Activated effector memory CD4-positive, alpha-beta T cell treated with Interleukin-2 at 50 U/mL for 16 hours (primary cell): Measurements from ENCODE around the gene RHEBL1.

Experiments
- DNase-seq: peaks from one replicate; pipeline ENCODE4 v3.0.0-alpha.2; 2020

The RHEBL1 gene

DNA sequence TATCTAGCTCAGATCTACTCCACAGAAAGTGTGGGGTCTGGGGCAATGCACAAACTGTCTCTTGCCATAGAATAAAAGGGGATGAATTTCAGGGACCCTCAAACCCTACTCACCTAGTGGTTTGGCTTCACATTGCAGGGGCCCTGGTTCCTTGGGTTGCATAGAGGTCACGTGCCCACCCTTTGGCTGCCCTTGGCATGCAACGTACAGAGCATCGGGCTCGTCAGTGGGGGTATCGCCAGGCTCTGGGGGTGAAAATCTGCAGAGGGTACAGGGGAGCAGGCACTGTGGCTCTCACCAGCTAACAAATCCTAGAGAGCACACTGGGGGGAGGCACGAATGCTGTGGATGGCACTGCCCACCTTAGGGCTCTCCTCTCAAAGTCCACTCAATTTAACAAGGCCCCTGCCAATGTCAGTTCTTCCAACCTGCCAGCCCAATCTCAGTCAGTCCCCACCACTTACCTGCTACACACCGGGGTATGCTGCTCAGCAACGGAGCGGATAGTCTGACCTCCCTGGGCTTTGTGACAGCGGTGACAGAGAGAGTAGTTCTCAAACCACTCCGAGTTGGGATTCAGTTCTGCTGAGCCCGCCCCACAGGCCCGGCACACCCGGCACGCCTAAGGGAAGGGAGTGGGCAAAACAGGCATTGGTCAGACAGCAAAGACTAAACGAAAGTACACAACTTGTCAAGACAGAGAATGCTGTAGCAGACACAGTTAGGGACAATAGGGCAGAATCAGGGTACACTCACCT is 17.1 kb downstream of the RHEBL1 start:
- no peak for DNase-seq

DNA sequence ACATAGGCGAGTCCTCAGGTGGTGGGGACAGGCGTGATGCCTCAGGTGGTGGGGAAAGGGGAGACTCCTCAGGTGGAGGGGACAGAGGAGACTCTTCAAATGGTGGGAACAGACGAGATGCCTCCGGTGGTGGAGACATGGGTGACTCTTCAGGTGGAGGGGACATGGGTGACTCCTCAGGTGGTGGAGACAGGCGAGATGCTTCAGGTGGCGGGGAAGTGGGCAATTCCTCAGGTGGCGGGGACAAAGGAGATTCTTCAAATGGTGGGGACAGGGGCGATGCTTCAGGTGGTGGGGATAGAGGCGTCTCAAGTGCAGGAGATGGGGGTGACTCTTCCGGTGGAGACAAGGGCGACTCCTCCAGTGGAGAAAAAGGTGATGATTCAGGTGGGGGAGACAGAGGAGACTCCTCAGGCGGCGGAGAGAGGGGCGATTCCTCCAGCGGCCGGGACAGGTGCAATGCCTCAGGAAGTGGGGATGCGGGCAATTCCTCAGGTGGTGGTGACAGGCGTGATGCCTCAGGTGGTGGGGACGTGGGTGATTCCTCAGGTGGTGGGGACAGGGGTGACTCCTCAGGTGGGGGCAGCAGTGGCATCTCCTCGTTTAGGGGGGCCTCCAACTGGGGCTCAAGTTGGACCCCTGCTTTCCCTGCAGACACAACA is 17.9 kb downstream of the RHEBL1 start:
- DNase-seq: no peak

DNA sequence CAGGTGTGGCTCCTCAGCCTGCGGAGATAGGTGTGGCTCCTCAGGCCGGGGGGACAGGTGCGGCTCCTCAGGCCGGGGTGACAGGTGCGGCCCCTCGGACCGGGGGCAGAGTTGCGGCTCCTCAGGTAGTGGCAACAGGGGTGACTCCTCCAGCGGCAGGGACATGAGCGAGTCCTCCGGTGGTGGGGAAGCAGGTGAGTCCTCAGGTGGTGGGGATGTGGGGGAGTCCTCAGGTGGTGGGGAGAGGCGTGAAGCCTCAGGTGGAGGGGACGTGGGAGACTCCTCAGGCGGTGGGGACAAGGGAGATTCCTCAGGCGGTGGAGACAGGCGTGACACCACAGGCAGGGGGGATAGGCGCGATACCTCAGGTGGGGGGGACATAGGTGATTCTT is 18.4 kb downstream of the RHEBL1 start:
- DNase-seq: no peak

DNA sequence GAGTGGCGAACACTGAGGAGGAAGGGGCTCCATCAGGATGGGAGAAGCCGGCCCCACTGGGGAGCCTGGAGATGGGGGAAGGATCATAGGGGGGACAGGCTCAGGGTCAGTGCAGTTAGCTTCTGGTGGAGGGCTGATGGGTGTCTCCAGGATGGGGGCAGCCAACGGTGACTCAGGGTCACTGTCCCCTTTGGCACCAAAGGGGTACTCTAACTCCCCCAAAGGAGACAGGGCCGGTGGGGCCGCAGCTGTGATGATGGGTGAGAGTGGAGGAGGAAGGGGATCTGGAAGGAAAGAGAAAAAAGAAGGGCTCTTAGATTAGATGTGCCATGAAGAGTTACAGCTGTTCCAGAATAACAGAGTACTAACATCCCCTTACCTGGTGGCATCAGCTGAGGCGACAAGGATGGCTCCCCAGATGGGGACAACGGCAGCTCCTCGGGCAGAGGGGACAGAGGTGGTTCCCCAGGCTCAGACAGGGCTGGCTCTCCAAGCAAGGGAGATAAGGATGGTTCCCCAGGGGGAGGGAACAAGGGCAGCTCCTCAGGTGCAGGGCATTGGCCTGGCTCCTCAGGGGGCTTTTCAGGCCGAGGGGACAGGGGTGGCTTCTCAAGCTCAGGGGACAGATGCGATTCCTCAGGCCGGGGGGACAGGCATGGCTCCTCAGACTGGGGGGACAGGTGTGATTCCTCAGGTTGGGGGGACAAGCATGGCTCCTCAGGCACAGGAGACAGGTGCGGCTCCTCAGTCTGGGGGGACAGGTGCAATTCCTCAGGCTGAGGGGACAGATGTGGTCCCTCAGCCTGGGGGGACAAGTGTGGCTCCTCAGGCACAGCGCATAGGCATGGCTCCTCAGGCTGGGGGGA is 19.0 kb downstream of the RHEBL1 start:
- DNase-seq: no peak

DNA sequence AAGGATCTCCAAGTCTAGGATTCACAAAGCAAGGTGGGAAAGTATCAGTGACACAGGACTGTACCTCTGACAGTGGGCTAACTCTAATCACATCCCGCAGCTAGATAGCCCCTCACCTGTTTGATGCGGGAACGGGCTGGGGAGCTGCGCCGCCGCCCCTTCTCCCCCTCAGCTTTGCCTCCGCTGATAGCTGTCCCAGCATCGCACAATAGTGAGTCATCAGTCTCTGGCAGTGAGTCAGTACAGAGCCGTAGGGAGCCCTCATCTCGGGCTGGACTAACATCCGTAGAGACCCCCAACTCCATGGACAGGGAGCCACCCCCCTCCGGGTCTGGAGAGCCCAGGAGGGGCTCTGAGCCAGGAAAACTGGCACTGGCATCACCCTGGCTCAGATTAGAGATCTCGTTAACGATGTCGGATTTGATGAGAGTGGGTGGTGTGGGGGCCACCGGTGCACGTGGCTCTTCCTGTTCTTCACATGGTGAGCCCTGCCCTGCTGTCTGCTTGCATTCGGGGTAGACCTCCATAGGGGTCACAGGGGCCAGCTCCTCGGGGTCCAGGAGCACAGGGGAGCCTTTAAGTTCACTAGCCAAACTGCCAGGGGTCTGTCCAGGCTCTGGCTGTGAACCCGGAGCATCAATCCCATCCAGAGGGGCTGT is 20.1 kb downstream of the RHEBL1 start:
- no peak for DNase-seq

DNA sequence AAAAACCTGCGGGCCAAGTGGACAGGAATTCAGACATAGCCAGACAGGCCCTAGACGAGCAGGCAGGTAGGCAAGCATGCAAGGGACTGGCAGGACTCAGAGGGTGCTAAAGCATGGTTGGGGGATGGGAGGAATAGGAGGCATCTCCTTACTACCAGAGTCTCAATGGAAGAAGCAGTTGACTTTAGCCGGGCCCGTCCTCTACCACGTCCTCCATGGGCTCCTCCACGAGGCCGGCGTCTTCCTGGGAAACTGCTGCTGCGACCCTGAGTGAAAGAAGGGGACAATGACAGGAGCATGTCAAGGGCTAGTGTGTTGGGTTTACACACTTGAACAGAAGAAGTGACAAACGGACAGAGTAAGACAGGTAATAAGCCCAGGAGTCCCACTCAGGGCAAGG is 20.8 kb downstream of the RHEBL1 start:
- DNase-seq: no peak

DNA sequence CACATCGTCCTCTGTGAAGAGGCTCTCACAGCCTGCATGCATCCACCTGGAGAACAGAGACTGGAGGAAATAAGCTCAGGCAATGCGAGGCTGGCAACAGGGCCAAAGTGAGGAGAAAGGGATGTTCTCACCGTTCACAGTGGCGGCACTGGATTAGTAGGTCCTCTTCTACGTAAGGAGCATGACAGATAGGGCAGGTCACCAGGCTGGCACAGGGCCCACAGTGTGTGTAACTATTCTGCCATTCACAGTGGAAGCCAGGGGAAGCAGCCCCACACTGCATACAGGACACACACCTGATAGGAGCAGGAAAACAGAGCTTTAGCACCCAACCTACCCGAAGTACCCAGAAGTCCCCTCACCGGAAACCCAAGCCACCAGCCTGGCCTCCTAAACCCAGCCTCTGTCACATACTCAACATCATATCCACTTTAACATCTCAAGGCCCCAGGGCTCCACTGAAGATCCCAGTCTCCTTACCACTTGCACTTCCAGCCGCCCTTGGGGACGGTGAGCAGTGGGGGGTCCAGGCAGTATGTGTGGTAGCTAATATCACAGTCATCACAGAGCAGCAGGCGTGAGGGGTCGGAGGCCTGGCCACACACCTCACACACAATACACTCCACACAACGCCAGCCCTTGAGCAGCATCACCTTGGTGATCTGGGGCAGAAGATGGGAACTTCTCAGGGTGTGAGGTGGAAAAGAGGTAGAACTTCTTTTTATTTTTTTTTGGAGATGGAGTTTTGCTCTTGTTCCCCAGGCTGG is 23.5 kb downstream of the RHEBL1 start:
- no peak for DNase-seq

DNA sequence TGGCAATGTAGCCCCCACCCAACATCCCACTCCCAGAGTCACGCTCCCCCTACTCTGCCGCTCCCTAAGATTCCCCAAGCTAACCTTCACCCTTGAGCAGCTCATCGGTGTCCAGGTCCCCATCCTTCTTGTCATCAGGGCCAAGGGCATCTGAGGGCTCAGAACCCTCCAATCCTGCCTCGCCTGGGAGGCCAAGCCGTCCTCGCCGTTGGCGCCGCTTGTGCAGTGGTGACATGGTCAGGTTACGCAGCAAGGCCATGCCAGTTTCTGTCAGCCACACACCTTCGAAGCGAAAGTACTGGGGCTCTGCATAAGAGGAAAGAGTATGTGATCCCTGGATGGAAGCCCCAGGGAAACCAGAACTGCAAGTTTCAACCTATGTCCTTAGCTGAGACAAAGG is 25.1 kb downstream of the RHEBL1 start:
- DNase-seq: no peak

DNA sequence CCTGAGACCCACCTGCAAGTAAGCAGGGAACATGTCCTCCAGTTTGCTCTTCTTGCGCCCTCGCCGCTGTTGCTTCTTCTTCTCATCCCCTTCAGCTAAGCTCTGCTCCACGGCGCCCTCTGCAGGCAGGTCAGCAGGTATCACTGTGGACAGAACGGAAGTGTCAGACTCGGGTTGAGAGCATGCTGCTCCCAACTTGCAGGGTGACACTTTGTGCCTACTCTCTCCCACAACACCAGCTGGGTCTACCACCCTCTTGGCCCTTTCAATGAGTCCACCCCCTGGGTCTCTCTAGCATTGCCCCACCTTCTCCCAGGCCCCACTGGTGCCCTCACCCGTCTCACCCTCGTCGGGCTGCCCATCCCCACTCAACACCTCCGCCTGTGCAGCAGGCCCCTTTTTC is 25.9 kb downstream of the RHEBL1 start:
- peak; percentile 53 for DNase-seq

DNA sequence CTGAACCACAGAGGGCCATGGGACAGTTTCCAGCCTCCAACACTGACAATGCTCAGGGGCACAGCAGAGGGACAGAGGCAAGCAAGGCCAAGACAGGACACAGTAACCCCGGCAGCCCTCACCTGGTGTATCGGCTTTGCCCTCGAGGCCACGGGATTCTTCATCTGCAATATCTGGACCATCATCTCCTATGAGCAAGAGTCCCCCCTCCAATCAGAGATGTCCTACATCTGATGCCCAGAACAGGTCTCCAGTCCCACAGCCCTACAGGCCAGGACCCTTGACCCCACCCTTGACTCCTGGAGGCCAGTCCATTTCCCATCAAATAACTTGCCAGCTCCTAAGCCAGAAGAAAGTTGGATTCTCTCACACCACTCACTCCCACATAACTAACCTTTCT is 26.5 kb downstream of the RHEBL1 start:
- no peak for DNase-seq

DNA sequence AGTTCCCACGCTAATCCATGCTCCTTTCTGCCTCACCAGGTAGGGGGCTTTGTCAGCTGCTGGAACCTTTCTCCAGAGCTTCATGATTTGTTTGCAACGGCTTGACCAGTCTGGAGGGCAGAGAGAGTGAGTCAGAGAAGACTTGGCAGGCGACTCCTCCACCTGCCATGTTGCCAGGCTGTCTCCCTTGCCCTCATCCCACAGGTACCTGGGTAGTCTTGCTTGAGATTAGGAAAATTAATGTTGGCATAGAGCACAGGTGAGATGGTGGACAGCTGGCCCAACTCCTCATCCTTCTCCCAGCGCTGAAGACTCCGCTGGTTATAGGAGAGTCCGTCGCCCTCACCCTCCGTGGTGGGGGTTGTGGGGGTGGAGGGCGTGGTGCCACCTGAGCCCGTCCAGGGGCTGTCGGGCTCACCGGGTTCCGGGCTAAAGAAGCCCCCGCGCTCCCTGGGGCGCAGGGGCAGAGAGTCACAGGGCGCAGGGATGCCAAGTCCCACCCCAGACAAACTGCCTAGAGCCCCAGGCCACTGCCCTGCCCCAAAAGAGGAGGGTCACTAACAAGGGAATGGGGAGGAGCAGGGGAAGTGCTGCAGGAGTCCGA is 27.8 kb downstream of the RHEBL1 start:
- DNase-seq: no peak

DNA sequence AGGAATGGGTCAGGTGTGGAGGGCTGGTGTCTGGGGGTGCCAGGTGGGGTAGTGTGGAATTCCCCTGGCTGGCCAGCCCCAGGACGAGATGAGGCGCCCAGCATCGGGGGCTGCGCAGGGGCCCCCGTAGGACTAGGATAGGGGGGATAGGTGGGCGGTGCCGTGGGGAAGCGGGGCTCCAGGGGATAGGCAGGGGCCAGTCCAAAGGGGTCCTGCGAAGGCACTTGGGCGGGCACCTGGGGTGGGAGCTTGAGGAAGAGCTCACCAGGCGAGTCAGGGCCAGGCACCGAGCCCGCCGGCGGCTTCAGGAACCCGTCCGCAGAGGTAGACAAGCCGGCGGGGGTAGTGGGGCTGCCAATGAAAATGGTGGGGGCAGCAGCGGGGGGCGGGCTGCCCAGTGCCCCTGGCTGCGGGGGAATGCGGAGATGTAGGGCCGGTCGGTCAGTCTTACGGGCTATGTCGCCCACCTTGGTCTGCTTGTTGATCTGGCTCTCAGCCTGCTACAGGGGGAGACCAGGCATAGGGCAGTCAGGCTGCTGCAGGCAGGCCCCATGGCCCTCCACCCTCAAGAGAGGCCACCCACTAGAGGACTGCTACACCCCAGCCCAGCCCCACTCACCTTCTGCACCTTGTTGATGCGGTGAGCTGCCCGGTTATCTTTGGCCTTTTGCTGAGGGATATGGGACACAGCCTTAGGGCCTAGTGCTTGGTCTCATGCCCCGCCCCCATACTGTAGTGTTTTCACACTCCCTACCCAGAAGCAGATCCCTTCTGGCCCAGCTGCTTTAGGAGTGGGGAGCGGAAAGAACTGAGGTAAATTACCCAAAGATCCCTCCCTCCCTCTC is 28.5 kb downstream of the RHEBL1 start:
- no peak for DNase-seq

DNA sequence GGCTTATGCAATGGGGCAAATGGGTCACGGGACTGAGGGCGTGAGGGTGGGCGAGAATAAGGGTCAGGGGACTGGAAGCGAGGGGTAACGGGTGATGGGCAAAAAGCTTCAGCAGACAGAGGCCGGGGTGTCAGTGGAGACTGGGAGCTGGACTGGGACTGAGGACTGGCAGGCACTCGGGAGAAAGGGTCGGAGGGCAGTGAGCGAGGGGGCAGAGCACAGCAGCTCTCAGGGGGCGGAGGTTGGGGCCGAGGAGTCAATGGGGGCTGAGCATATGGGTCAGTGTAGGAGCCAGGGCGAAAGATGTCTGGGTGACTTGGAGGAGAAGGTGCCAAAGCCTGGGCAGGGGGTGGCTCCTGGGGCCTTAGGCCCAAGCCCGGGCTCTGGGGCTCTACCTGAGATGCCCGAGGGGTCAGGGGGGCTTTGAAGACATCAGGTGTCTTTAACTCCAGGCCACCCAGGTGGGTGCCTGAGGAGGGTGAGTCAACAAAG is 29.4 kb downstream of the RHEBL1 start:
- DNase-seq: no peak

DNA sequence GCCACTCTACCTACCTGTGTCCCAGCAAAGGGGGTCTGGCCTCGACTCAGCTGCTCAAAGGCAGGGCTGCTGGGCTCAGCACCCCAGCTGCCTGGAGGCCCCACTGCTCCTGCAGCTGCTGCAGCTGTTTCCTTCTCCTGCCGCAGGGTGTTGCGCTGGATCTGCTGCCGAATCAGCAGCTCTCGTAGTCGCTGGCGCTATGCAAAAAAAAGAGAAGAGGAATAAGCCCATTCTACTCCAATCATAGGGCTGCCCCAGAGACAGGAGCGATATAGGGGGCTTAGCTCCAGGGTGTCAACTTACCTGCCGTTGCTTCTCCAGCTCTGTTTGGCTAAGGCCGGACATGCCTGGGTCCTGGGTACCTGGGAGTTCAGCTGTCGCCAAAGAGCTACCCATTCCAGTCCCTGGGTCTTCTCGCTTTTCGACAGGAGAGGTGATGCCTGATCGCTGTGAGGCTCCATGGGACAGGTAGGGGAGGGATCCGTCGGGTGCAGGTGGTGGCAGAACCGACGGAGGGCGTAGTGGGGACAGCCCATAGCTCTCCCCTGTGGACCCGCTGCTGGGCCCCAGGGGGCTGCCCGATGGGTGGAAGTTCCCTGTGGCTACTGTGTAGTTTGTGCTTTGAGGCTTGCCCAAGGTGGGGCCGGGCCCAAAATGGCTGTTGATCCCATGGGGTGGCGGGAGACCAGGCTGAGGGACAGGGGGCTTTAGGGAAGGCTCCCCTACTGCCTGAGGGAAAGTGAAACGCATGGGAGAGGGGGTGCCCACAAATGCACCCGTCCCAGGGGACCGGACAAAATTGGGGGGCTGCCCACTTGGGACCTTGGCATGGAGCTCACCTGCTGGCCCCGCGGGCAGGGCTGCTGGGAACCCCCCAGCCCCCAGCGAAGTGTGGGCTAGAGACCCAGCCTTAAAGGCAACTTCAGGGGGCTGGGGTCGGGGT is 30.1 kb downstream of the RHEBL1 start:
- DNase-seq: no peak

DNA sequence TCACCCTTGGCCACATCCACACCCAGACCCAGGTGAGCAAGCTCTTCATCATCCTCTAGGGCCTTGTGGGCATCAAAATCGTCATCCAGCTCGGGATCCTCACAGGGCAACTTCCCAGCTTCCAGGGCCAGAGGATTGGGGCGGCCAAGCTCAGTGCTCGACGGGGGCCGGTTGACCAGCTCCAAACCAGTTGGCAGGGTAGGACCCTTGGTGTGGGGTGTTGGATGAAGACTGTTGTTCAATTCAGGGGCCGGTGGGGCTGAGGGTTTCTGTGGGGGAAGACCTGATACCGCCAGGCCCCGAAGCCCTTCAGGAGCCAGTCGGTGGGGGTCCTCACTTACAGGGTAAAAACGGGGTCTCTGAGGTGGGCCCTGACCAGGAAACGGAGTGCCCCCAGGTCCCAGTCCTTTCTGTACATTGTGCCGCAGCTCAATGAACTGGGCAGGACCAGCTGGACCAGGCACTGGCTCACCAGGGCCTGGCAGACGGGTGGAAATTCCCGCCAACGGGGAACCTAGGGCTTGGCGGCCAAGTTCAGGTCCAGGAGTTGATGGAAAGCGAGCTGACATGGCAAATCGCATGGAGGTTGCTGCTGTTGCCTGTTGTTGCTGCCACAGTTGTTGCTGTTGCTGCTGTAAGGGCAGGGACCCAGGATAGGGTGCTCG is 31.4 kb downstream of the RHEBL1 start:
- DNase-seq: no peak

DNA sequence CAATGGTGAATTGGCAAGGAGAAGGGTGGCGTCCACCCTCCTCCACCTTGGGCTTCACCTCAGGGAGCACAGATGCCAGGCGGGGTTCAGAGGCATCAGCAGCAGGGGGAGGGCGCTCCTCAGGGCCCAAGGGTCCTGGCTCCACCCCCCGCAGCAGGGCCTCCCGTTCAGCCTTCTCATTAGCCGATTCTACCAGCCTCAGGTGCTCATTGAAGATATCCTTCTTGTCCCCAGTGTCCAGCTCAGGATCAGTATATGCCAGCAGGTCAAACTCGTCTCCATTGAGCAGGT is 31.9 kb downstream of the RHEBL1 start:
- no peak for DNase-seq

DNA sequence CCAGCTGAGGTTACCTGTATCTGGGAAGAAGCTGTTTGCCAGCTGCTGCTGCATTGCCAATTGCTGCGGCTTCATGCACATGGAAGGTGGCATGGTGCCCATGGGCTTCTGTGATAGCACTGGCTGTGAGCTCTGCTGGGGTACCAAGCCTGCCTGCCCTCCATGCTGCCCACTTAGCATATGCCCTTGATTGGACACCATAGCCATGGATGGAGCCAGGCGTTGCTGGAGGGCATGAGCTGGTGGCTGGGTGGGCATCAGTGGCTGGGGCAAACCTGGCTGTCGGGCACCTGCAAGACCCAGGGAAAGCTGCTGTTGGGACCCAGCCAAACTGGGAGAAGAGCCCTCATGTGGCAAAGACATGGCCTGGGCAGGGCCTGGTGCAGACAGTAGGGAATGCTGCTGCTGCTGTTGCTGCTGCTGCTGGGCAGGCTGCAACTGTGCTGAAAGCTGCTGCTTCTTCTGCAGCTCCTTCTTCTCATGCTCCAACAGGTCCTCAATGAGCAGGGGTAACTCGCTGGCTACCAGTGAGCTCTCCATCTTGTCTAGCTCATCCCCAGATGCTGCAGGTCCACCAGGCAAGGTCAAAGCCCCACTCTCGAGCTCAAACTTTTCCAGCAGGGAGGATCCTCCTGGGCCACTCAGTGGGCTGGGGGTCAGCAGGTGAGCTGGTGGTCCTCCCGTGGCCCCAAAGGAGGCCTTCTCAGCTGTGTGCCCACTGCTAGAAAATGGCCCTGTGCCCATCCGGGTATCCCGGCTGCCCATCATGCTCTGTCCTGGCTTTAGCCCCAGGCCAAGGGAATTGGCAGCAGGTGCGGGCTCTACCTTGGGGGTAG is 32.5 kb downstream of the RHEBL1 start:
- DNase-seq: no peak

DNA sequence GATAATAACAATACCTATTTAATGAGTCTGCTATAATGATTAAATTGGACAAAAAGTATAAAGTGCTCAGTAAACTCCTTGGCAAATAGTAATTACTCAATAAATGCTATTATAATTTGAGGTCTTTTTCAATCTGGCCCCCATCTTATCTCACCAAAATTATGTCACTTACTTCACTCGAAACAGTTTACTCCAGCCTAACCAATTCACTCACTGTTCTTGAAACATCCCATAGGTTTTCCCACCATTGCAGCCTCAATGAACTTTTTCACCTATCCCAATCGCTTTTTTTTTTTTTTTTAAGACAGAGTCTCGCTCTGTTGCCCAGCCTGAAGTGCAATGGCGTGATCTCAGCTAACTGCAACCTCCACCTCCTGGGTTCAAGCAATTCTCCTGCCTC is 33.8 kb downstream of the RHEBL1 start:
- DNase-seq: no peak

DNA sequence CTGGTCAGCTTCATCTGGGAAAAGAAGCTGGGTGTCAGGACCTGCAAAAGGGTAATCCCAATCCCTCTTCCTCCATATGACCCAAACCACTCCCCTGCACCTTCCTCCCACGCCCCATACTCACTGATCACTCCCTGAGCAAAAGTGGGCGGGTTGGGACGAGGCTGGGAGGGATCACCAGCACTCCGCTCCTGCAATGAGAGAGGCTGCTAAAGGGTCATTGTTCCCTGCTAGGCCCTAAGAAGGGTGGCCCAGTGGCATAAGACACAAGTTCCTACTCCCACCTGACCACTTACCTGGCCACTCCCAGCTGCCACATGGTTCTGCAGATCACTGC is 35.5 kb downstream of the RHEBL1 start:
- no peak for DNase-seq
